Activated CD4-positive, CD25-positive, alpha-beta regulatory T cell treated with anti-CD3 and anti-CD28 coated beads, Interleukin-2, amount 50 U/mL, for 16 hours (primary cell): ENCODE results near the gene SH3D19.
A peak's percentile ranks its signal among the peaks of the same experiment; 100 is the strongest.
"Not testable (repeated sequence)": the region's sequence is repeated elsewhere in the genome, so short reads cannot be mapped to it uniquely, and the experiment has no call there.

Source experiments
- DNase-seq: peaks from one replicate; pipeline ENCODE4 v3.0.0-alpha.2; 2020; ENCODE audit warnings: low read depth, low spot score

Gene SH3D19

GRCh38 chr4:151099229-151099975 is 226.0 kb downstream of the SH3D19 start, which contains the start of gene RPS3A:
TSS of gene RPS3A (plus strand) at chr4:151099628. CDS start at chr4:151099653, 25 bp downstream.
- DNase-seq, result peak; percentile 98

- DNase-seq, result no peak
Measured at GRCh38 chr4:151098979-151099228, 226.5 kb downstream of the SH3D19 start.

- DNase-seq, result no peak
Measured at GRCh38 chr4:151097759-151098158, 227.6 kb downstream of the SH3D19 start.

GRCh38 chr4:151095142-151095541 is 230.3 kb downstream of the SH3D19 start:
- no peak for DNase-seq

GRCh38 chr4:151094290-151094751 is 231.1 kb downstream of the SH3D19 start:
- no peak for DNase-seq

GRCh38 chr4:151093203-151093602 is 232.2 kb downstream of the SH3D19 start:
- no peak for DNase-seq

GRCh38 chr4:151092488-151092887 is 232.9 kb downstream of the SH3D19 start:
- no peak for DNase-seq

- DNase-seq, result no peak
Measured at GRCh38 chr4:151091047-151091446, 234.4 kb downstream of the SH3D19 start.

GRCh38 chr4:151087467-151087866 is 237.9 kb downstream of the SH3D19 start:
- no peak for DNase-seq

- DNase-seq, result not testable (repeated sequence)
Measured at GRCh38 chr4:151077978-151078377, 247.4 kb downstream of the SH3D19 start.

GRCh38 chr4:151074416-151074916 is 250.9 kb downstream of the SH3D19 start:
- DNase-seq, result no peak
